ENCODE measurements around the gene TRAPPC12.

TRAPPC12 gene

GRCh38 chr2:3387644-3388411 is 8.3 kb downstream of the TRAPPC12 start:
- peaks cover 6 to 46% (median 35%) of the 10 kb centered on the region in 5 donors for H3K36me3 ChIP-seq (ENCODE audit: control insufficient read depth in 5 of 5, insufficient read depth in 5 of 5, low read length in 5 of 5)
- H3K9me3 ChIP-seq (ENCODE audit: control insufficient read depth in 5 of 5, low read length in 5 of 5): no peaks in the 10 kb centered on the region
- H3K4me3 ChIP-seq (ENCODE audit: low read depth in 1 of 5, low read length in 5 of 5): no peak overlapping the region
- no peak overlapping the region for H3K9ac ChIP-seq (ENCODE audit: low read length in 5 of 5)
- no peaks in the 10 kb centered on the region for H3K4me1 ChIP-seq (ENCODE audit: control insufficient read depth in 5 of 5, insufficient read depth in 5 of 5, low read length in 5 of 5)
- no peak overlapping the region for H3K27ac ChIP-seq (ENCODE audit: low read depth, low read length)
- no peaks in the 10 kb centered on the region for H3K27me3 ChIP-seq (ENCODE audit: control insufficient read depth in 5 of 5, insufficient read depth in 4 of 5, low read length in 5 of 5)

GRCh38 chr2:3388412-3388738 is 8.9 kb downstream of the TRAPPC12 start:
- no peak overlapping the region for H3K9ac ChIP-seq (ENCODE audit: low read length in 5 of 5)
- H3K27me3 ChIP-seq (ENCODE audit: control insufficient read depth in 5 of 5, insufficient read depth in 4 of 5, low read length in 5 of 5): no peaks in the 10 kb centered on the region
- H3K4me1 ChIP-seq (ENCODE audit: control insufficient read depth in 5 of 5, insufficient read depth in 5 of 5, low read length in 5 of 5): no peaks in the 10 kb centered on the region
- H3K9me3 ChIP-seq (ENCODE audit: control insufficient read depth in 5 of 5, low read length in 5 of 5): no peaks in the 10 kb centered on the region
- peaks cover 6 to 46% (median 35%) of the 10 kb centered on the region in 5 donors for H3K36me3 ChIP-seq (ENCODE audit: control insufficient read depth in 5 of 5, insufficient read depth in 5 of 5, low read length in 5 of 5)
- no peak overlapping the region for H3K27ac ChIP-seq (ENCODE audit: low read depth, low read length)
- H3K4me3 ChIP-seq (ENCODE audit: low read depth in 1 of 5, low read length in 5 of 5): no peak overlapping the region

GRCh38 chr2:3389193-3389592 is 9.7 kb downstream of the TRAPPC12 start:
- H3K27me3 ChIP-seq (ENCODE audit: control insufficient read depth in 5 of 5, insufficient read depth in 4 of 5, low read length in 5 of 5): no peaks in the 10 kb centered on the region
- no peak overlapping the region for H3K27ac ChIP-seq (ENCODE audit: low read depth, low read length)
- no peak overlapping the region for H3K9ac ChIP-seq (ENCODE audit: low read length in 5 of 5)
- peaks cover 6 to 51% (median 40%) of the 10 kb centered on the region in 5 donors for H3K36me3 ChIP-seq (ENCODE audit: control insufficient read depth in 5 of 5, insufficient read depth in 5 of 5, low read length in 5 of 5)
- H3K4me3 ChIP-seq (ENCODE audit: low read depth in 1 of 5, low read length in 5 of 5): no peak overlapping the region
- H3K4me1 ChIP-seq (ENCODE audit: control insufficient read depth in 5 of 5, insufficient read depth in 5 of 5, low read length in 5 of 5): no peaks in the 10 kb centered on the region
- H3K9me3 ChIP-seq (ENCODE audit: control insufficient read depth in 5 of 5, low read length in 5 of 5): no peaks in the 10 kb centered on the region

GRCh38 chr2:3390041-3390440 is 10.5 kb downstream of the TRAPPC12 start:
- Histone ChIP-seq H3K4me1 (ENCODE audit: control insufficient read depth in 5 of 5, insufficient read depth in 5 of 5, low read length in 5 of 5) (no peaks in the 10 kb centered on the region), H3K36me3 (ENCODE audit: control insufficient read depth in 5 of 5, insufficient read depth in 5 of 5, low read length in 5 of 5) (peaks cover 6 to 52% (median 42%) of the 10 kb centered on the region in 5 donors), H3K27ac (ENCODE audit: low read depth, low read length) (no peak overlapping the region), H3K27me3 (ENCODE audit: control insufficient read depth in 5 of 5, insufficient read depth in 4 of 5, low read length in 5 of 5) (no peaks in the 10 kb centered on the region), H3K9me3 (ENCODE audit: control insufficient read depth in 5 of 5, low read length in 5 of 5) (no peaks in the 10 kb centered on the region), H3K9ac (ENCODE audit: low read length in 5 of 5) (no peak overlapping the region), H3K4me3 (ENCODE audit: low read depth in 1 of 5, low read length in 5 of 5) (no peak overlapping the region)

- peaks cover 6 to 52% (median 43%) of the 10 kb centered on the region in 5 donors for H3K36me3 ChIP-seq (ENCODE audit: control insufficient read depth in 5 of 5, insufficient read depth in 5 of 5, low read length in 5 of 5)
- peaks cover 7 to 17% (median 13%) of the 10 kb centered on the region in 5 donors for H3K9me3 ChIP-seq (ENCODE audit: control insufficient read depth in 5 of 5, low read length in 5 of 5)
- H3K4me1 ChIP-seq (ENCODE audit: control insufficient read depth in 5 of 5, insufficient read depth in 5 of 5, low read length in 5 of 5): no peaks in the 10 kb centered on the region
- H3K4me3 ChIP-seq (ENCODE audit: low read depth in 1 of 5, low read length in 5 of 5): no peak overlapping the region
- no peaks in the 10 kb centered on the region for H3K27me3 ChIP-seq (ENCODE audit: control insufficient read depth in 5 of 5, insufficient read depth in 4 of 5, low read length in 5 of 5)
- no peak overlapping the region for H3K27ac ChIP-seq (ENCODE audit: low read depth, low read length)
- no peak overlapping the region for H3K9ac ChIP-seq (ENCODE audit: low read length in 5 of 5)
Measured at GRCh38 chr2:3392216-3392615, 12.7 kb downstream of the TRAPPC12 start.

- Histone ChIP-seq H3K9me3 (ENCODE audit: control insufficient read depth in 5 of 5, low read length in 5 of 5) (peaks cover 9 to 18% (median 14%) of the 10 kb centered on the region in 5 donors), H3K9ac (ENCODE audit: low read length in 5 of 5) (no peak overlapping the region), H3K27me3 (ENCODE audit: control insufficient read depth in 5 of 5, insufficient read depth in 4 of 5, low read length in 5 of 5) (no peaks in the 10 kb centered on the region), H3K27ac (ENCODE audit: low read depth, low read length) (no peak overlapping the region), H3K36me3 (ENCODE audit: control insufficient read depth in 5 of 5, insufficient read depth in 5 of 5, low read length in 5 of 5) (peaks cover 3 to 39% (median 35%) of the 10 kb centered on the region in 5 donors), H3K4me1 (ENCODE audit: control insufficient read depth in 5 of 5, insufficient read depth in 5 of 5, low read length in 5 of 5) (peaks cover 0 to 7% (median 2%) of the 10 kb centered on the region in 5 donors), H3K4me3 (ENCODE audit: low read depth in 1 of 5, low read length in 5 of 5) (peak overlapping the region in 1 of 5 donors; percentile 36)
Measured at GRCh38 chr2:3396920-3397559, 17.5 kb downstream of the TRAPPC12 start.

- H3K4me3 ChIP-seq (ENCODE audit: low read depth in 1 of 5, low read length in 5 of 5): no peak overlapping the region
- peak overlapping the region in 1 of 5 donors; percentile 26 for H3K9ac ChIP-seq (ENCODE audit: low read length in 5 of 5)
- H3K27me3 ChIP-seq (ENCODE audit: control insufficient read depth in 5 of 5, insufficient read depth in 4 of 5, low read length in 5 of 5): no peaks in the 10 kb centered on the region
- H3K9me3 ChIP-seq (ENCODE audit: control insufficient read depth in 5 of 5, low read length in 5 of 5): peaks cover 9 to 18% (median 14%) of the 10 kb centered on the region in 5 donors
- peaks cover 6 to 43% (median 37%) of the 10 kb centered on the region in 5 donors for H3K36me3 ChIP-seq (ENCODE audit: control insufficient read depth in 5 of 5, insufficient read depth in 5 of 5, low read length in 5 of 5)
- H3K27ac ChIP-seq (ENCODE audit: low read depth, low read length): no peak overlapping the region
- peaks cover 0 to 7% (median 2%) of the 10 kb centered on the region in 5 donors for H3K4me1 ChIP-seq (ENCODE audit: control insufficient read depth in 5 of 5, insufficient read depth in 5 of 5, low read length in 5 of 5)
Measured at GRCh38 chr2:3398857-3399256, 19.4 kb downstream of the TRAPPC12 start.

- Histone ChIP-seq H3K27ac (ENCODE audit: low read depth, low read length) (no peak overlapping the region), H3K9ac (ENCODE audit: low read length in 5 of 5) (no peak overlapping the region), H3K27me3 (ENCODE audit: control insufficient read depth in 5 of 5, insufficient read depth in 4 of 5, low read length in 5 of 5) (no peaks in the 10 kb centered on the region), H3K4me3 (ENCODE audit: low read depth in 1 of 5, low read length in 5 of 5) (no peak overlapping the region), H3K36me3 (ENCODE audit: control insufficient read depth in 5 of 5, insufficient read depth in 5 of 5, low read length in 5 of 5) (peaks cover 6 to 40% (median 36%) of the 10 kb centered on the region in 5 donors), H3K9me3 (ENCODE audit: control insufficient read depth in 5 of 5, low read length in 5 of 5) (peaks cover 9 to 18% (median 14%) of the 10 kb centered on the region in 5 donors), H3K4me1 (ENCODE audit: control insufficient read depth in 5 of 5, insufficient read depth in 5 of 5, low read length in 5 of 5) (peaks cover 0 to 7% (median 2%) of the 10 kb centered on the region in 5 donors)
Measured at GRCh38 chr2:3399381-3399780, 19.9 kb downstream of the TRAPPC12 start.

- H3K27me3 ChIP-seq (ENCODE audit: control insufficient read depth in 5 of 5, insufficient read depth in 4 of 5, low read length in 5 of 5): no peaks in the 10 kb centered on the region
- H3K9me3 ChIP-seq (ENCODE audit: control insufficient read depth in 5 of 5, low read length in 5 of 5): peaks cover 9 to 18% (median 14%) of the 10 kb centered on the region in 5 donors
- peaks cover 0 to 7% (median 2%) of the 10 kb centered on the region in 5 donors for H3K4me1 ChIP-seq (ENCODE audit: control insufficient read depth in 5 of 5, insufficient read depth in 5 of 5, low read length in 5 of 5)
- peaks cover 6 to 40% (median 36%) of the 10 kb centered on the region in 5 donors for H3K36me3 ChIP-seq (ENCODE audit: control insufficient read depth in 5 of 5, insufficient read depth in 5 of 5, low read length in 5 of 5)
- H3K27ac ChIP-seq (ENCODE audit: low read depth, low read length): no peak overlapping the region
- H3K9ac ChIP-seq (ENCODE audit: low read length in 5 of 5): no peak overlapping the region
- H3K4me3 ChIP-seq (ENCODE audit: low read depth in 1 of 5, low read length in 5 of 5): no peak overlapping the region
Measured at GRCh38 chr2:3399829-3400228, 20.3 kb downstream of the TRAPPC12 start.
